ENCODE data around the gene THADA.

The THADA gene

GRCh38 chr2:43461453-43462073 is 134.3 kb downstream of the THADA start:
- Histone ChIP-seq H3K27ac (no peak overlapping the region), H3K4me3 (ENCODE audit: low read depth, low read length) (no peak overlapping the region), H3K27me3 (ENCODE audit: control insufficient read depth, insufficient read depth, low read length) (no peaks in the 10 kb centered on the region), H3K9me3 (ENCODE audit: control insufficient read depth, low read length) (no peaks in the 10 kb centered on the region), H2AFZ (no peak overlapping the region), H3K4me1 (peaks cover 10% of the 10 kb centered on the region), H3K4me2 (ENCODE audit: low read length) (no peak overlapping the region), H3K79me2 (peaks cover 4% of the 10 kb centered on the region), H3K36me3 (ENCODE audit: control insufficient read depth, insufficient read depth, low read length) (no peaks in the 10 kb centered on the region), H3K9ac (no peak overlapping the region)
- no peak for TF ChIP-seq CTCF (IDR thresholded peaks at IDR 0.05)

GRCh38 chr2:43460611-43461365 is 135.1 kb downstream of the THADA start:
- Histone ChIP-seq H3K36me3 (ENCODE audit: control insufficient read depth, insufficient read depth, low read length) (no peaks in the 10 kb centered on the region), H3K9me3 (ENCODE audit: control insufficient read depth, low read length) (no peaks in the 10 kb centered on the region), H3K4me2 (ENCODE audit: low read length) (no peak overlapping the region), H3K4me3 (ENCODE audit: low read depth, low read length) (no peak overlapping the region), H3K27ac (no peak overlapping the region), H2AFZ (no peak overlapping the region), H3K4me1 (peaks cover 10% of the 10 kb centered on the region), H3K9ac (no peak overlapping the region), H3K27me3 (ENCODE audit: control insufficient read depth, insufficient read depth, low read length) (no peaks in the 10 kb centered on the region), H3K79me2 (no peaks in the 10 kb centered on the region)
- TF ChIP-seq CTCF (IDR thresholded peaks at IDR 0.05) = no peak

GRCh38 chr2:43460174-43460546 is 135.7 kb downstream of the THADA start:
- TF ChIP-seq CTCF (IDR thresholded peaks at IDR 0.05) = no peak
- Histone ChIP-seq H3K4me3 (ENCODE audit: low read depth, low read length) (no peak overlapping the region), H3K27me3 (ENCODE audit: control insufficient read depth, insufficient read depth, low read length) (no peaks in the 10 kb centered on the region), H3K36me3 (ENCODE audit: control insufficient read depth, insufficient read depth, low read length) (no peaks in the 10 kb centered on the region), H3K9me3 (ENCODE audit: control insufficient read depth, low read length) (no peaks in the 10 kb centered on the region), H3K79me2 (no peaks in the 10 kb centered on the region), H3K4me2 (ENCODE audit: low read length) (no peak overlapping the region), H2AFZ (no peak overlapping the region), H3K4me1 (peaks cover 10% of the 10 kb centered on the region), H3K9ac (no peak overlapping the region), H3K27ac (no peak overlapping the region)

DNA sequence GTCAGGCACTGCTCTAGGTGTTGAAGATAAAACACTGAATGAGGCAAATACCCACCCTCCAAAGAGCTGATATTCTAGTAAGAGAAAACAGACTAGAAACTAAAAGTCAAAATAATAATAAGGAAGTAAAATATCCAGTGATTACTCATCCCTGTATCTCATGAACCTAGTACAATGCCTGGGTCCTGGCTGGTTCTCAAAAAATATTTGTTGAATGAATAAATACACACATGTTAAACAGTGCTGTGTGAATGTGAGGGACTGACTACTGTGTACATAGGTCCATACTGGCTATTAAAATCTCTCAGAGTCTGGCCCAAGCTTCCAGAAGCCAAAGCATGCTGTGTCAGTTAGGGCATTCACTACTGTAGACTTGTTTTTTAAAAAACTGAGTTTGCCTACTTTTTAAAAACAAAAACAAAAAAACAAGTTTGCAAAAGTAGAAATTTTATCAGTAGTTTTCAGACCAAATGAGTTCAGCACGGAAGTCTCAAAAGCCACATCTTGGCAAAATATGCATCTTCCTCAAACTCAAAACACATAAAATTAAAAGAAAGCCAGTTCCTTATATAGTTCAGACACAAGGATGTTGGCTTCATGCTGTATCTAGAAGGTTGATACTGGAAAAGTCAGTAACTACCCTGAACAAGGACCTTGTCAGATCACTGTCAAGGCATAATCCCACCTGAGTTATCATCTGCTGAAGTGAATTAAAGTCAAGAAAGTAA is 136.2 kb downstream of the THADA start:
- H3K79me2 ChIP-seq = no peaks in the 10 kb centered on the region
- no peak for TF ChIP-seq CTCF (IDR thresholded peaks at IDR 0.05)
- H3K9me3 ChIP-seq (ENCODE audit: control insufficient read depth, low read length) = no peaks in the 10 kb centered on the region
- no peaks in the 10 kb centered on the region for H3K27me3 ChIP-seq (ENCODE audit: control insufficient read depth, insufficient read depth, low read length)
- H3K36me3 ChIP-seq (ENCODE audit: control insufficient read depth, insufficient read depth, low read length) = no peaks in the 10 kb centered on the region
- H3K4me3 ChIP-seq (ENCODE audit: low read depth, low read length) = no peak overlapping the region
- H3K4me1 ChIP-seq = peaks cover 10% of the 10 kb centered on the region
- H3K27ac ChIP-seq = no peak overlapping the region
- H3K4me2 ChIP-seq (ENCODE audit: low read length) = no peak overlapping the region
- H2AFZ ChIP-seq = no peak overlapping the region
- H3K9ac ChIP-seq = no peak overlapping the region

All from parathyroid adenoma (tissue), 2 donors.